DOHH2 (cell line): Measurements from ENCODE around the gene DAP.

Source experiments
- H3F3A ChIP-seq: fragments of 200-600 bp; sonication (generic), shearing (Covaris generic); 2 replicates; pipeline ENCODE4 v1.6.0; 2016; ENCODE audit warnings: antibody characterized with exemption, mild to moderate bottlenecking; ENCODE audit not compliant: control insufficient read depth, insufficient read depth
- H3K27ac ChIP-seq: fragments of 200-600 bp; sonication (generic); 2 replicates; pipeline ENCODE4 v1.5.1; 2014; ENCODE audit warnings: low read depth, mild to moderate bottlenecking, low read length, moderate library complexity
- H3K27me3 ChIP-seq: fragments of 200-600 bp; sonication (generic); 2 replicates; pipeline ENCODE4 v1.6.1; 2014; ENCODE audit warnings: mild to moderate bottlenecking, low read length, mixed read lengths; ENCODE audit not compliant: control insufficient read depth
- H3K36me3 ChIP-seq: fragments of 200-600 bp; sonication (generic); 2 replicates; pipeline ENCODE4 v1.6.1; 2014; ENCODE audit warnings: mild to moderate bottlenecking, low read length, moderate library complexity, mixed read lengths; ENCODE audit not compliant: control insufficient read depth
- H3K4me1 ChIP-seq: fragments of 200-600 bp; sonication (generic); 2 replicates; pipeline ENCODE4 v1.6.1; 2014; ENCODE audit warnings: mild to moderate bottlenecking, low read length, mixed read lengths; ENCODE audit not compliant: control insufficient read depth
- H3K4me2 ChIP-seq: fragments of 200-600 bp; sonication (generic); 2 replicates; pipeline ENCODE4 v1.6.0; 2014; ENCODE audit warnings: mild to moderate bottlenecking, low read length, moderate library complexity
- H3K4me3 ChIP-seq: fragments of 200-600 bp; sonication (generic); 2 replicates; pipeline ENCODE4 v1.5.1; 2014; ENCODE audit warnings: mild to moderate bottlenecking, low read length, mixed read lengths
- H3K79me2 ChIP-seq: fragments of 200-600 bp; sonication (generic); 2 replicates; pipeline ENCODE4 v1.6.1; 2014; ENCODE audit warnings: mild to moderate bottlenecking, low read length, mixed read lengths; ENCODE audit not compliant: control insufficient read depth
- H3K9me2 ChIP-seq: fragments of 200-600 bp; sonication (generic); replicated peaks from 2 replicates; pipeline ENCODE4 v1.6.1; 2014; ENCODE audit warnings: mild to moderate bottlenecking, low read length, mixed read lengths; ENCODE audit not compliant: control insufficient read depth
- H3K9me3 ChIP-seq: fragments of 200-600 bp; sonication (generic); 2 replicates; pipeline ENCODE4 v1.6.1; 2014; ENCODE audit warnings: antibody characterized with exemption, low read length, mixed read lengths; ENCODE audit not compliant: control insufficient read depth, insufficient read depth
- H4K20me1 ChIP-seq: fragments of 200-600 bp; sonication (generic); 2 replicates; pipeline ENCODE4 v1.6.0; 2014; ENCODE audit warnings: low read depth, mild to moderate bottlenecking, antibody characterized with exemption, low read length, moderate library complexity; ENCODE audit not compliant: control insufficient read depth, insufficient read depth
- EZH2phosphoT487 ChIP-seq: fragments of 200-600 bp; sonication (generic); IDR thresholded peaks from 2 replicates; pipeline ENCODE4 v1.6.1; 2017; ENCODE audit warnings: borderline replicate concordance, mild to moderate bottlenecking, antibody characterized with exemption, low read length, moderate library complexity, mixed read lengths
- TF ChIP-seq, protein P1 (sequence below): fragments of 200-600 bp; sonication (generic); IDR thresholded peaks from one replicate; pipeline ENCODE4 v1.5.1; 2014; ENCODE audit warnings: antibody characterized with exemption, mild to moderate bottlenecking, low read depth, low read length; ENCODE audit not compliant: poor library complexity, severe bottlenecking

The DAP gene

DNA sequence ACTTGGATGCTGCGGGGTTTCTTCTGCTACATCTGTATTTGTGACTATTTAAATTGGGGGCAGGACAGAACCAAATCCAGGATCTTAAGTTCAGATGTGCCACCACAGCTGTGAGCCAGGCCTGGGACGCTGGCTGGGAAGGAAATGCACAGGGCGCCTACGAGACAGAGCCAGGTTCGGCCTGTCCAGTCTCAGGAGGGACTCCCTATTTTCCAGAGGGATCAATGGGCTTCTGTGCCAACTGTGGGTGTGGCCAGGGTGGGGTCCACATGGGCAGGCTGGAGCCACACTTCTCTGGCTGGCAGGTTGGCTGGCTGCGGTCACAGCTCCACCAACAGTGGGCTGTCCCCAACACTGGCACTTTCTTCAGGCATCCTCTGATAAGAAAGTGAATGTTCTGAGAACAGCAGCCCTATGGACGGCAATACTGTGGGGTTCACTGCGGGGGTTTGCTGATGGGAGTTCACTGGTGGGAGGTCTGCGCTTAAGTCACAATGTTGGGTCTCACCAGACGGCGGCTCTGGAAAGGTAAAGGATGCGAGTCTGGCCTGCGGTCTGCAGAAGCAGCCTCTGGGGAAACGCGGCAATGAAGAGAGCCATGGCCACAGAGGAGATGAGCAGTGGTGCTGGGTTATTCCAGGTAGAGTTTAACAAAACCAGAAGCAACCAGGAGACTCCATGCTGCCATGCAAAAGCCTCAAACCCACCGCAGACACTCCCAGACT, 78.1 kb downstream of the DAP start:
- Histone ChIP-seq H3K4me1 (no peaks in the 10 kb centered on the region), H3K79me2 (no peaks in the 10 kb centered on the region), H3K9me3 (no peaks in the 10 kb centered on the region), H3K9me2 (no peaks in the 10 kb centered on the region), H3K4me3 (no peak overlapping the region), H3F3A (no peaks in the 10 kb centered on the region), H3K36me3 (peaks cover 34% of the 10 kb centered on the region), H3K27me3 (no peaks in the 10 kb centered on the region), H3K27ac (no peak overlapping the region), H4K20me1 (no peaks in the 10 kb centered on the region), H3K4me2 (no peak overlapping the region)
- no peak for TF ChIP-seq EZH2phosphoT487
- TF ChIP-seq, protein P1, sequence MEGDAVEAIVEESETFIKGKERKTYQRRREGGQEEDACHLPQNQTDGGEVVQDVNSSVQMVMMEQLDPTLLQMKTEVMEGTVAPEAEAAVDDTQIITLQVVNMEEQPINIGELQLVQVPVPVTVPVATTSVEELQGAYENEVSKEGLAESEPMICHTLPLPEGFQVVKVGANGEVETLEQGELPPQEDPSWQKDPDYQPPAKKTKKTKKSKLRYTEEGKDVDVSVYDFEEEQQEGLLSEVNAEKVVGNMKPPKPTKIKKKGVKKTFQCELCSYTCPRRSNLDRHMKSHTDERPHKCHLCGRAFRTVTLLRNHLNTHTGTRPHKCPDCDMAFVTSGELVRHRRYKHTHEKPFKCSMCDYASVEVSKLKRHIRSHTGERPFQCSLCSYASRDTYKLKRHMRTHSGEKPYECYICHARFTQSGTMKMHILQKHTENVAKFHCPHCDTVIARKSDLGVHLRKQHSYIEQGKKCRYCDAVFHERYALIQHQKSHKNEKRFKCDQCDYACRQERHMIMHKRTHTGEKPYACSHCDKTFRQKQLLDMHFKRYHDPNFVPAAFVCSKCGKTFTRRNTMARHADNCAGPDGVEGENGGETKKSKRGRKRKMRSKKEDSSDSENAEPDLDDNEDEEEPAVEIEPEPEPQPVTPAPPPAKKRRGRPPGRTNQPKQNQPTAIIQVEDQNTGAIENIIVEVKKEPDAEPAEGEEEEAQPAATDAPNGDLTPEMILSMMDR: no peak

DNA sequence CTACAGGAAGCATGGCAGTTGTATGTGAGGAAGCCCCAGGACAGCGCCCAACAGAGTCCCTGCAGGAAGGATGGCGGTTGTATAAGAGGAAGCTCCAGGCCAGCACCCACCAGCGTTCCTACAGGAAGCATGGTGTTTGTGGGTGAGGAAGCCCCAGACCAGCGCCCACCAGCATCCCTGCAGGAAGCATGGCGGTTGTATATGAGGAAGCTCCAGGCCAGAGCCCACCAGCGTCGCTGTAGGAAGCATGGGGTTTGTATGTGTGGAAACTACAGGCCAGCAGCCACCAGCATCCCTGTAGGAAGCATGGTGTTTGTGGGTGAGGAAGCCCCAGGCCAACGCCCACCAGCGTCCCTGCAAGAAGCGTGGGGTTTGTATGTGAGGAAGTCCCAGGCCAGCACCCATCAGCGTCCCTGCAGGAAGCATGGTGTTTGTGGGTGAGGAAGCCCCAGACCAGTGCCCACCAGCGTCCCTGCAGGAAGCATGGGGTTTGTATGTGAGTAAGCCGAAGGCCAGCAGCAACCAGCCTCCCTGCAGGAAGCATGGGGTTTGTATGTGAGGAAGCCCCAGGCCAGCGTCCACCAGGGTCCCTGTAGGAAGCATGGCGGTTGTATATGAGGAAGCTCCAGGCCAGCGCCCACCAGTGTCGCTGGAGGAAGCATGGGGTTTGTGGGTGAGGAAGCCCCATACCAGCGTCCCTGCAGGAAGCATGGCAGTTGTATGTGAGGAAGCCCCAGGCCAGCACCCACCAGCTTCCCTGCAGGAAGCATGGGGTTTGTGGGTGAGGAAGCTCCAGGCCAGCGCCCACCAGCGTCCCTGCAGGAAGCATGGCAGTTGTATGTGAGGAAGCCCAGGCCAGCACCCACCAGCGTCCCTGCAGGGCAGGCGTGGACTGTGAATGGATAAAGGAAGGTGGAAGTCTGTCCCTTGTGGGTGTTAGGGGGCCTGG, 79.0 kb downstream of the DAP start:
- Histone ChIP-seq H3K4me2 (no peak overlapping the region), H3K9me3 (no peaks in the 10 kb centered on the region), H4K20me1 (no peaks in the 10 kb centered on the region), H3K36me3 (peaks cover 36% of the 10 kb centered on the region), H3F3A (no peaks in the 10 kb centered on the region), H3K27ac (no peak overlapping the region), H3K4me1 (no peaks in the 10 kb centered on the region), H3K9me2 (no peaks in the 10 kb centered on the region), H3K27me3 (no peaks in the 10 kb centered on the region), H3K79me2 (no peaks in the 10 kb centered on the region), H3K4me3 (no peak overlapping the region)
- no peak for TF ChIP-seq EZH2phosphoT487
- TF ChIP-seq, protein P1: no peak

DNA sequence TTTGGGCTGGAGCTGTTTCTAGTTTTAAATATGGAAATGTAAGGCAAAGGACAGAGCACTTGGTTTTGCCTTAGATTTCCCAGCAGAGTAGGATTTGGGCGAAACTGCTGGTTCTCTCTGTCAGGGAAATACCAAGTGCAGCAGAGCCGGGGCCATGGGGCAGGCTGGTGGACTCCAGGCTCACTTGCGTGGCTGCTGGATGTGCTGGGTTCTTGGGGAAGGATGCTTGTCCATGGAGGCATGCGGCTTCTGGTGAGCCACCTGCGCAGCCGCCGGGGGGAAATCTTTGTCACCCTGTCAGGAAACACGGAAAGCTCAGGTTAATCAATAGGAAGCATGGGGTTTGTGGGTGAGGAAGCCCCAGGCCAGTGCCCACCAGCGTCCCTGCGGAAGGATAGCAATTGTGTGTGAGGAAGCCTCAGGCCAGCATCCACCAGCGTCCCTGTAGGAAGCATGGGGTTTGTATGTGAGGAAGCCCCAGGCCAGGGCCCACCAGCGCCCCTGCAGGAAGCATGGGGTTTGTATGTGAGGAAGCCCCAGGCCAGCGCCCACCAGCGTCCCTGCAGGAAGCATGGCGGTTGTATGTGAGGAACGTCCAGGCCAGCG, 80.1 kb downstream of the DAP start:
- no peaks in the 10 kb centered on the region for H3K27me3 ChIP-seq
- H3K4me1 ChIP-seq: no peaks in the 10 kb centered on the region
- H3K4me3 ChIP-seq: no peak overlapping the region
- H3K9me2 ChIP-seq: no peaks in the 10 kb centered on the region
- no peaks in the 10 kb centered on the region for H3K79me2 ChIP-seq
- TF ChIP-seq EZH2phosphoT487: no peak
- TF ChIP-seq, protein P1: no peak
- H3K36me3 ChIP-seq: peaks cover 36% of the 10 kb centered on the region
- H3F3A ChIP-seq: no peaks in the 10 kb centered on the region
- no peak overlapping the region for H3K4me2 ChIP-seq
- no peaks in the 10 kb centered on the region for H4K20me1 ChIP-seq
- H3K9me3 ChIP-seq: no peaks in the 10 kb centered on the region
- no peak overlapping the region for H3K27ac ChIP-seq
